ENCODE data around the gene CBY2.

The CBY2 gene

DNA sequence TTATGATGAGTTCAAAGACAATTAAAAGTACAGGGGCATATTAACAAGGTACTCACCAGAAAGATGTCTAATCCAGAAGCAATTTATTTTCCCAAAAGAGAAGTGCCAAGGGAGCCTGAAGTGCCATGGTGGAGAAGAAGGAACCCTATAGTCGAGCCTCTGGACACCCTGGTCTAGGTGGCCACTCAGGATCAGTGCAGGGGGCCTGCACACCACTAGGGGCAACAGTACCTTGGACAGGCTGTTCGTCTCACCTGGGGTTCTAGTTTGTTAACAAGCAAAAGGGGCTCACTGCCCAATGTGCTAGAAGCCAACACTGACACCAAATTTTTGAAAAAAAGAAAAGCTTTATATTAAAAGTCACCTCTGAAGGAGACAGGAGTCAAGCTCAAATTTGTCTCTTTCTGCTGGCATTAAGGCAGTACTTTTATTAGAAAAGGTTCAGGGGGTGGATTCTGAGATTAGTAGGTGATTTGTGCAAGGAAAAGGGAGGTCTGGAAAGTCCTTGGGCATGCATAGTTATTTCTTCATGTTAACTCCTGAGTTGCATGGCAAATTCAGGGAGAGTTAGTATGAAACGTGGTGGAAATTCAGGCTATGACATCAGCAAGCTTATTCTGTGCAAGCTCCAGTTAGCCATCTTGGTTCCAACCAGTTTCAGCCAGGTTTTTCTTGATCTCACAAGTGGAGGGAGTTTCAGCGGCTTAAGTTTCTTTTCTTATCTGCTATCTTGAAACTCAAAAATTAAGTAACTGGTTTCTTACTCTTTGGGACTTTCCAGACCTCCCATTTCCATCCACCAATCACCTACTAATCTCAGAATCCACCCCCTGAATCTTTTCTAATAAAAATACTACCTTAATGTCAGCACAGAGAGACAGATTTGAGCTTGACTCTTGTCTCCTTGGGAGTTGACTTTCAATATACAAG is 884 bp upstream of the CBY2 start:
- DNase-seq (ENCODE audit: low read depth in 3 of 3): no peak

DNA sequence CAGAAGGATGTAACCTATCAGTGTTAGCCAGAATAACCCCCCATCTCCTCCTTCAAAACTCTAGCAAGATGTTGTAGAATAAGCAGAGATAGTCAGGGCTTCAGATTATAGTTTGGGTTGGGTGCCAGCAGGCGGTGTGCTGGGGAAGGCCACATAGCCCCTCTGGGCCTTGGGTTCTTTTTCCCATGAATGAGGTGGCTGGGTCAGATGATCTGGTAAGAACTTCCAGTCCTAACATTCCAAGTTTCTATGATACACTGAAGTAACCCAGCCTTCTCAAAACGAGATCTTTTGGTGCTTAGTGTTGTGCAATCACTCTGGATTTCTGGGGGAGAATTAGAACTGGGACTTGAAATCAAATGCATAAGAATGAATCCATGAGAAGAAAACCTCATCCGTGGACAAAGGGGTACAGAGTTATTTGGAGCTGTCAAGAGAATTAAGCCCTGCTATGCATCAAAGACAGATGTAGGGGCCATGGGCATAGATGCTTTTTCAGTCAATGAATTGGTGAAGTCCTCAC is 810 bp downstream of the CBY2 start:
- no peak for DNase-seq (ENCODE audit: low read depth in 3 of 3)

DNA sequence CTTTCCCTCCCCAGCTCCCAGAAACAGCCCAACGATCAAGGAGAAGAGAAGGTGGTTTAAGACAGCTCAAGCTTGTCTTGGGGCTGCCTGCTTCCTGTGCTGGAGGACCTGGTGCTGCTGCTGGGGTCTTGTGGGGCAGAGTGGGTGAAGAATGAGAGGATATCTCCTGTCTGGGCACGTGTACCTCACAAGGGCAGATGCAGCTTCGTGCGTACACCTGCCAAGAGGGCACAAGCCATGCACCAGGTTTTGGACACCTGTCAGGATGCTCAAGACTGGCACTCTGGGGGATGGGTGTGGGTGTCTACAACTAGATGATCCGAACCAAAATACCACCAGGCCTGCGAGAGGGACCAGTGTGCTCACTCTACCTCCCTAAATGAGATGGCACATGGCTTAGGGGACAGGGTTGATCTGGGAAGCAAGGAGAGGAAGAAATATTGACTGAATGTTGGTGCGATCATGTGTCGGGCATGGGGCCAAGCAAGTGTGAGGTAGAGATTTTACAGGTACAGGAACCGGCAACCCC is 2.2 kb downstream of the CBY2 start:
- no peak for DNase-seq (ENCODE audit: low read depth in 3 of 3)

DNA sequence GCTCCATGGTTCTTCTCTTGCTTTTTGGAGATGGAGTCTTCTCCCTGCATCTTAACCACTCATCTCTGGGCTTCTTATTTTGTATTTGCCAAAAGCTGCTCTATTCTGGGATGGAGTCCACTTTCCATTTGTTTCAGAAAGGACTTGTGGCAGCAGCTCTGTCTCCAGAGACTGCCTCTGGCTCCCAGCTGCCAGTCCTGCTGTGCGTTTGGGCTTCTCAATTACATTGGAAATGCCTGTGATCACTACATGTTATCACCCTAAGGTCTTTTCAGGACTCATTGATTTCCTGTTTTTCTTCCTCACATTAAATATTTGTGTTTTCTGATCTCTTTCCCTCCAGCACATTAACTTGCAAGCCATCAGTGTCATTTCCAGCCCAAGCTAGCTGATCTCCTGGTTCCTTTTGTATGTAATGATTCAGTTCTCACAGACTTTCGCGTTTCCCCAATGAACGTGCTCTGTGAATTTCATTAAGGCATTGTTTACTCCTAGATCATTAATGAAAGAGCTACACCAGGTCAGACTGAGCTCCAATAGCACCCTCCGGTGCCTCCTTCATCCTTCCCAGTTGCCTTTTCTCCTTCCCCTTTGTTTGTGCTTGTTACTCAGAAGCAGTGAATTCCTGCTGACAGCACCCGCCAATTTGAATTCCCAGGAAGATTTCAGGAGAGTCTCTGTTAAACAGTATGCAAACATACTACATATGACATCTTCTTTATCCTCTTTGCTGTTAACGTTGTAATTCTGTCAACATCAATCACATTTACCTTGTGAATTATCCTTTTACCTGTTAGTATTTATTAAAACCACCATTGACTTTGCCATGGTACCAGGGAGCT is 3.0 kb downstream of the CBY2 start:
- no peak for DNase-seq (ENCODE audit: low read depth in 3 of 3)

DNA sequence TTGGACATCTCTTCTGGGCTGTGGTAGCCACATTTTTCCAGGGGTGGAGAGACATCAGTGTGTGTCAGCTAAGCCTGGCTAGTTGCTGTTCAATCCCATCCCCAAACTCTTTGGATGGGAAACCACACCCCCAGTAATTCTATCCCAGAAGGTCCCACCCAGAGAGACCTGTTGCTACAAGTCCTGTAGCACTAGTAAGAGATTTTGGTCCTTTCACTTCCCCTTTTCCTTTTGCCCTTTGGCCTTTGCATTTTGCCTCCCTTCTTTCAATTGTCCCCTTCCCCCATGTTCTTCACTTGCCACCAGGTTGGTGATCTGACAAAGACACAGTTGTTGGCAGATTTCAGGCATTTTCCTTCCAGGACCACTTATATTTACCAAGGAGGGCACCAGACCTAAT is 3.8 kb downstream of the CBY2 start:
- DNase-seq (ENCODE audit: low read depth in 3 of 3): no peak

DNA sequence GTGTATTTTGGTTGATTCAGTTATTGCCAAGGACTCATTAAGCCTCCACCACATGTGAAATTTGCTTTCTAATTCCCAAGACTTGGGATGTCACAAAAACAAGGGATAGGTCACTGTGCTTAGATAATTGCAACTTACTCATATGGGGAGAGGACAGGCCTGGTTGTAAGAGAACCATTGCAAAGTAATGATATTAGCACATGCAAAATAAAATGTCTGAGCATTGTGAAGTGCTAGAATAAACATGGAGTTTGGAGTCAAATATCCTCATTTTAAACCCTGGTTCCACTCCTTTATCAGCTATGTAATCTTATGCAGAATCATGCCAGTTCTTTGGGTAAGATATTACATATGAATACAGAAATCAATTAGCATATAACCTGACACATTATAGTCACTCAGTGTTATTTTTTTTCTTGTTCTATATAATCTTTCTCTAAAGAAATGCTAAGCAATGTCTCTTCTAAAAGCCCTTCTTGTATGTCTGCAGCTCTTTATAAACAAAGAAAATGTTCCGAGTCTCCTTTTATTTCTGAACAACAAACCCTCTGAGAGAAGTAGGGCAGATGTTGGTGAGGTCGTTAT is 5.5 kb downstream of the CBY2 start:
- DNase-seq (ENCODE audit: low read depth in 3 of 3): no peak

DNA sequence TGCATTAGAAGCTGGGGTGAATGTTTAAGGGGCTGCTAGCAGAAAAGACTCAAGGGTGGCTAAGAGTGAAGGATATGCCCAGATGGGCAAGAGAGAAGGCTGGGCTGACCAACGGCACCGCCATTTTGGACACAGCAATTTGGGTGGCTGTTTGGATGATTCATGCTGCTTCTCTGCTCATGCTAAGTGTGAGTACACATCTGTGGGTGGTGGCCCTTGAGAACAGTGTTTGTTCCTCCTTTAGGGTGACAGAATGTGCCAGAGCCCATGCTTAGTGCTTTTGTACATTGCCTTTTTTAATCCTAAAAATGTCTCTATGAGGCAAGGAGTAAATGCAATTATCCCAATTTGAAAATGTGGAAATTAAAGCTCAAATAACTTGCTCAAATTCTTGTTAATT is 9.8 kb downstream of the CBY2 start:
- DNase-seq (ENCODE audit: low read depth in 3 of 3): no peak

DNA sequence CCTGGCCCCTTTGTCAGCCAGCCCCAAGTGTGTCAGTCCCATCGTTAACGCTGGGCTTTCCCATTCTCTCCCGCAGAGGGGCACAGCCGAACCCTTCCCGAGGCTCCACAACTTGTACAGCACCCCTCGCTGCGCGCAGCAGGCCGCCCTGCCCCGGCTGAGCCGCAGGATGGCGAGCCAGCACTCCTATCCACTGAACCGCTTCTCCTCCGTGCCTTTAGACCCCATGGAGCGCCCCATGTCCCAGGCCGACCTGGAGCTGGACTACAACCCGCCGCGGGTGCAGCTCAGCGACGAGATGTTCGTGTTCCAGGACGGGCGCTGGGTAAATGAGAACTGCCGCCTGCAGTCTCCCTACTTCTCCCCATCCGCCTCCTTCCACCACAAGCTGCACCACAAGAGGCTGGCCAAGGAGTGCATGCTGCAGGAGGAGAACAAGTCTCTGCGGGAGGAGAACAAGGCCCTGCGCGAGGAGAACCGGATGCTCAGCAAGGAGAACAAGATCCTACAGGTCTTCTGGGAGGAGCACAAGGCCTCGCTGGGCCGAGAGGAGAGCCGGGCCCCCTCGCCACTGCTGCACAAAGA is 11.1 kb downstream of the CBY2 start:
- DNase-seq (ENCODE audit: low read depth in 3 of 3): no peak

DNA sequence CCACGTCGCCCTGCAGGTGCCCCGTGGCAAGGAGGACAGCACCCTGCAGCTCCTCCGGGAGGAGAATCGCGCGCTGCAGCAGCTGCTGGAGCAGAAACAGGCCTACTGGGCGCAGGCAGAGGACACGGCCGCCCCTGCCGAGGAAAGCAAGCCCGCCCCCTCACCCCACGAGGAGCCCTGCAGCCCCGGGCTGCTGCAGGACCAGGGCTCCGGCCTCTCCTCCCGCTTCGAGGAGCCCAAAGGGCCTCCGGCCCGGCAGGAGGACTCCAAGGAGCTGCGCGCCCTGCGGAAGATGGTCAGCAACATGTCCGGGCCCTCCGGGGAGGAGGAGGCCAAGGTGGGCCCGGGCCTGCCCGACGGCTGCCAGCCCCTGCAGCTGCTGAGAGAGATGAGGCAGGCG is 11.6 kb downstream of the CBY2 start:
- no peak for DNase-seq (ENCODE audit: low read depth in 3 of 3)

DNA sequence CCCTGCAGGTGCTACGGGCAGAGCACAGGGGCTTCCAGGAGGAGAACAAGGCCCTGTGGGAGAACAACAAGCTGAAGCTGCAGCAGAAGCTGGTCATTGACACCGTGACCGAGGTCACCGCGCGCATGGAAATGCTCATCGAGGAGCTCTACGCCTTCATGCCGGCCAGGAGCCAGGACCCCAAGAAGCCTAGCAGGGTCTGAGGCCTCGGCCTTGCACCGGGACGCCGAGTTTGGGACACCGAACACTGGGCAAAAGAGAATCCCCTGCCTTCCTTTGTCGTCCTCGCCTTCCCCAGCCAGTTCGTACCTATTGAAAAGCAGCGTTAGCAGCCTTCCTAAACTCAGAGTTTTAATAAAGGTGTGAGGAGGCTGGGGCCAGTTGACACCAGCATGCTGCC is 12.1 kb downstream of the CBY2 start:
- DNase-seq (ENCODE audit: low read depth in 3 of 3): no peak

DNA sequence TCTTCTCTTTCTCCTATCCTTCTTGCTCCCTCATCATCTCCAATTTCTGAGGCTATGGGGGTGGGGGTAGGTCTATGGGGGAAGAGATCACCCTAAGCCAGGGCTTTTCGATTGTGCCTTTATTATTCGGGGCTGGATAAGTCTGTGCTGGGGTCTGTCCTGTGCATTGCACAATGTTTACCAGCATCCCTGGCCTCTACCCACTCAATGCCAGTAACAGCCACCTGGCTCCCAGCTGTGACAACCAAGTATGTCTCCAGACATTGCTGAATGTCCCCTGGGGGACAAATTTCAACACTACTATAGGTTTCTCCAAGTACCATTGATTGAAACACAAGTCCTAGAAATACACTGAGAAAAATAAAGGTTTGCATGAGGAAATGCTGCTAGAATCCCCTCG is 13.2 kb downstream of the CBY2 start:
- DNase-seq (ENCODE audit: low read depth in 3 of 3): no peak

DNA sequence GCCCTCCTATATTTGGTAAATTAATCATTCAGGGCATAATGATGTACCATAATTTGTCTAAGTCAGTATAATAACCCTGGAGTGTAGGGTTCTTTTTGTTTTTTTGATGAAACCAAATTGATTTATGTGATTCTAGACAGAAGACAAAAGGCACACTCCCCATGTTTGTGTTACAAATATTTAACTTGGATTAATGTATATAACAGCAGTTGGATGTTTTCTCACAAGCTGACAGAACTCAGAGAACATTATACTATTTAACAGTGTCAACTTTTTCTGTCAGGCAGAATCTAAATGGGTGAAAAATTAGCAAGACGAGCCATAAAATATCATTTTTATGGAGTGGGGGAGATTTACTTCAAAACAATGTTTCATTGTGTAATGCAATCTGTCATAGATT is 15.2 kb downstream of the CBY2 start:
- no peak for DNase-seq (ENCODE audit: low read depth in 3 of 3)

DNA sequence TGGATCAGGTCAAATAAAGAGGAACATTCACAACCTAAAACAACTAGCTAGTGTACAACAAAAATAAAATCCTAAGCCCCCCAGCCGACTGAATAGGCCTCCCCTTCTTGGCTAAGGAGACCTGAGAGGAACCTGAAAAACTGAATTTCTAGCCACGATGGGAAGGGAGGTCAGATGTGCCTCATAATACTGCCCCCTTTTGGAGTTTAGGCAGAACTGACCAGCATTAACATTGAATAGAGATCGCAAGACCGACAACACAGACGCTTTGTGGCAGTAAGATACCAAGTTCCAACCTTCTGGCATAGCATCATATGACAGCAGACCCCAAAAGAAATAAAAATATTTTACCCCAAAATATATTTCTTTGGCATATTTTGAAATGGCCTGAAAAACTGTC is 15.9 kb downstream of the CBY2 start:
- DNase-seq (ENCODE audit: low read depth in 3 of 3): no peak

DNA sequence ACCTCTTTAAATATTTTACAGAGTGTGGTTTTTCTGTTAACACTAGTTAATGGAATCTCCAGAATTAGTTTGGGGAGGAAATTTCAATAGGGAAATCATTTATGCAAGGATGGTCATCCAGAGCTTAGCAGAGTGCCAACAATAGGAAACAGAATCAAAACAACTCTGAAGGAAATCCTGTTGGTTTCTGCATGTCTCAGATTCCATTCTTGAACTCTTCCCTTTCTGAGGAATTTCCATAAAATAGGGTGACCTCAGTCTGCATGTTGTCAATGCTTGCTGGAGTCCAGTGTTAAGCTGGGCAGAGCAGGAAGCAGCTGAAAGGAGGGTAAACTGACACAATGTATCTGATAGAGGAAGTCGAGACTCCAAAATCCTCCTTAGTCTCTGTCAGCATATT is 16.9 kb downstream of the CBY2 start:
- DNase-seq (ENCODE audit: low read depth in 3 of 3): no peak

DNA sequence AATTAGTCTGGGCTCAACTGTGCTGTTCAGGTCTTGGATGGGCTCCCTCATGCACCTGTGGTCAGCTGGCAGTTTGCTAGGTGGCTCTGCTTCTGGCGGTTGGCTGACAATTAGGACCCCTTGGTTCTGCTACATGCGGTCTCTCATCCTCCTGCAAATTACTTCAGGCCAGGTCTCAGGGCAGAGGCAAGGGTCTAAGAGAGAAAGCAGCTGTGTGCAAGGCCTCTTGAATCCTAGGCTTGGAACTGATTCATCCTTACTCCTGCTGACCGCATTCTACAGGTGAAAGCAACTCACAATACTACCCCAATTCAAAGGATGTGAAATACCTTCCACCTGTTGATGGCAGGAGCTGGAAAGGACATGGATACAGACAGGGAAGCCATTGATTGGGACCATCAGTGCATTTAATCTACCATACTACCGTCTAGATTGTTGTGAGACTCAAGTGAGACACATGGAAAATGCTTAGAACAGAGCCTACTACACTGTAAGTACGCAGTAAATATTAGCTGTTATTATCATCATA is 19.1 kb downstream of the CBY2 start:
- no peak for DNase-seq (ENCODE audit: low read depth in 3 of 3)

DNA sequence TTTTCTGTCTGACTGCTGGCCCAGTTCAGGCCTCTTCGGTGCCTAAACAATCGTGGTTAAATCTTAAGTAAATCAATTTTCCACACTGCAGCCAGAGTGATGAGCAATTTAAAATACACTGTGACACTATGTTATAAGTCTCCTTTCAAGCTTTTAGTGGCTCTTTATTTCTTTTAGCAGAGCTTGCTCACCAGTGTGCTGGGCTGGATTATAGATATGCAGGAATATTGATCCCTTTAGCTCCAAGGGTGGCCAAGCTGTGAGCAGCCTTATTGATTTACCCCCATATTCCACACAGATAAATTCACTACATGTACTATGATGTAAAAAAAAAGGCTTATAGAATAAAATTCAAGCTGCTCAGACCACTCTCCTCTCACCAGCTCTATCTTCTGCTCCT is 21.7 kb downstream of the CBY2 start:
- DNase-seq (ENCODE audit: low read depth in 3 of 3): no peak

DNA sequence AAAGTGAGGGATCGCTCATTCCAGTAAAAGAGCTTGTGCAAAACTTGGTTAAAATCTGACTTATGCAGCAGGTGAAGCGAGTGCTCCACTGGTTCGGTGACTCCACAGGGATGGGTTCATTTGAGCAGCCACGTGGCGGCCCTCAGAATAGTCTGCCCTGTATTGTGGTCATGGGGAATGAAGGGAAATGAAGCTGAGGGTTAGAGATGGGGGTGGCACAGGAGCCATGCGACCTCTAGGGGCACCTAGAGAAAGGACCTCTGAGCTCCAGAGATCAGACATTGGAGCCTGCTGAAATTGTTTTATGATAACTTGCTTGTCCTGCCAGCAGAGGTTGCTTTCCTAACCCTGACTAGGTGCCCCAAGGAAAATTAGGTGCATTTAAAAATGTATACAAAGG is 26.6 kb downstream of the CBY2 start:
- no peak for DNase-seq (ENCODE audit: low read depth in 3 of 3)

DNA sequence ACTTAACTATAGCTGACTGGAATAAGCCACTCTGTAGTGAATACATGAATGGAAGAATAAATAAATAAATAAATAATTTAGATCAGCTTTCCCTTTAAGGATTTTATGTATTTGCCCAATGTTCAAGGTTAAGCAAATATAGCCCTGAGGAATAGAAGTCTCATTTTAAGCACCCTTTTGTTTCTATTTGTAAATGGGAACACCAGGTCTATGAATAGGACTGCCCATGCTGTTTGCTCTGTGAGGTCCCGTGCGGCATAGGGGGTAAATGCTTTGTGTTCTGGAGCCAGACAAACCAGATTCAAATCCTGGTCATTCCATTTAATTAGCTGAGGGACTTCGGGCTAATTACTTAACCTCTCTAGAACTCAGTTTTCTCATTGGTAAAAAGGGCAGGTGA is 29.3 kb downstream of the CBY2 start:
- DNase-seq (ENCODE audit: low read depth in 3 of 3): no peak

DNA sequence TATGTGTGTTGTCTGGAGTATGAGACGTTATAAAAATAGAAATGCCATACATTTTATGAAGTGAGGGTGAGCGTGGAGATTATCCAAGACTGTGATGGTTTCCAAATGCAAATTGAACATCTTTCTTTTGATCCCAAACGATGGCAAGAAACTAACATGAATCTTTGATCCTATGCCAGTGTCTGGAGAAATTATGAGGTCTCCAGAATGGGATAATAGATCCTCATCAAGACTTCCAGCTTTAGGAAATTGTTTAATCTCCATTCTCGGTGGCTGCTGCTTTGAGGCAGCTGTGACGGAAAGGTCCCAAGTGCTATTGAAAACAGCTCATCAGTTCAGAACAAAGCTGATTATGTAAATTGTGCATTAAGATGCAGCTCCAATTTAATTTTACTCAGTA is 30.8 kb downstream of the CBY2 start:
- DNase-seq (ENCODE audit: low read depth in 3 of 3): no peak

DNA sequence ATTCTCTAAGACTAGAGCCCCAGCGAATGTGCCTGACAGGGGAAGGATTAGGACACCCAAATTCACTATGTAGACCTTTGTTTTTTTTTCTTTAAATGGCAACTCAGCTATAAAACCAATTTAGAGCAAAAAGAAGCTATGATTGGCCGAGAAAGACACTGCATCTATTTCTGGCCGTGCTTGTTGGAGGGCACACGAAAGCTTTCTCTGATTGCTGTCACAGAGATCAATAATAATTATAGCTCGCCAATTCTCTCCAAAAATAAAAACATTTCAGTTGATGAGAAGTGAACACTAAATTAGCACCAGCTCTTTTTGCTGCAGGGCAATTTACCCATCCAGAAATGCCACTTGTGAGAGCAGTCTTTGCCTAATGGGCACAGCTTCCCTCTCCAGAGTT is 31.2 kb downstream of the CBY2 start:
- DNase-seq (ENCODE audit: low read depth in 3 of 3): no peak

DNA sequence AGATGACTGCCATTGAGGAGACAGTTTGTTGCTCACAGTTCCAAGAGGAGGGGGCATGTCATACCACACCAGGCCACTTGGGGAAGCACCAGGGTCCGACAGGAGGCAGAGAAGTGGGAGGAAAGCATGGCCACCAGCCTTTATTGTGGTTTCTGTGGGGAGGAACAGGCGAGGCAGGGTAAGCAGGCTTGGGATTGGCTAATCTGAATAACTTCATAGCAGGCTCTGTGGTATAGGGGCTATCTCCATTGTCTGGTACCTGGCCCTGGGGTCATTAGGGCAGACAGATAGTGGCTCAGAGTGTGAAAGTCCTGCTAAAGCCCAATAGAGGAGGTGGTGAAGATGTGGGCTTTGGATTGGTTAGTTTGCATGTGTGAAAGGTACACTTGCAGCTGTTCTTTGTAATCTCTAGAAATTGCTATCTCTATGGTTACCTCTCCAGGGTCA is 35.5 kb downstream of the CBY2 start:
- DNase-seq (ENCODE audit: low read depth in 3 of 3): peak in 2 of 3 donors; percentile 4 to 5

Data from stimulated activated CD4-positive, alpha-beta T cell treated with anti-CD3 and anti-CD28 coated beads, TNF-alpha, amount 100 ng/mL, for 48 hours (primary cell).